Measurements from ENCODE around the gene CD96.

The CD96 gene

DNA sequence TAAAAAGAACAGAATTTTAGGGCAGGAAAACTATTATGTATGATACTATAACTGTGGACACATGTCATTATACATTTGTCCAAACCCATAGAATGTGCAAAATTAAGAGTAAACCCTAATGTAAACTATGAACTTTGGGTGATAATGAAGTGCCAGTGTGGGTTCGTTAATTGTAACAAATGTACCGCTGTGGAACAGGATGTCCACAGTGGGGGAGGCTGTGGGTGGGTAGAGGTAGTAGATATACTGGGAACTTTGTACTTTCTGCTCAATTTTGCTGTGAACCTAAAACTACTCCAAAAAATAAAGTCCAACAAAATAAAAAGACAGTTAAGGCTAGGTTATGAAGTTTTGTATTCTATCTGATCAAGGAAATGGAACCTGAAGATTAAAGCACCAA lies 24.8 kb downstream of the CD96 start:
- no peak for DNase-seq

DNA sequence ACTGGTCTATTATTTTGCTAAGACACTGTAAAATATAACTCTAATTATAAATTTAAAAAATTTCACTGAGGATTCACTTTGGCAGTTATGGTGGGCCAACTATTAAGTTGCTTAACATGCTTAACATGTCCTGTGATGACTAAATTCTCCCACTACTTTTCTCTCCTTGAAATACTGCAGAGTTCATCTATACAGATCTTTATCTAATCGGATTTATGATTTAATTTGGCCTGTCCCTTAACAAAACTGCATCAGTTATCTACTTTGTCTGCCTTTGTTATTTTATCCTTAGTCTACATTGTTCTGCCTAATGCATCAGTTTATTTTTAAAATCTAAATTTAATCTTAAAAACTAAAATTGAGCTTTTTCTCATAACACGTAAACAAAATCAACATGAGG lies 26.4 kb downstream of the CD96 start:
- no peak for DNase-seq

DNA sequence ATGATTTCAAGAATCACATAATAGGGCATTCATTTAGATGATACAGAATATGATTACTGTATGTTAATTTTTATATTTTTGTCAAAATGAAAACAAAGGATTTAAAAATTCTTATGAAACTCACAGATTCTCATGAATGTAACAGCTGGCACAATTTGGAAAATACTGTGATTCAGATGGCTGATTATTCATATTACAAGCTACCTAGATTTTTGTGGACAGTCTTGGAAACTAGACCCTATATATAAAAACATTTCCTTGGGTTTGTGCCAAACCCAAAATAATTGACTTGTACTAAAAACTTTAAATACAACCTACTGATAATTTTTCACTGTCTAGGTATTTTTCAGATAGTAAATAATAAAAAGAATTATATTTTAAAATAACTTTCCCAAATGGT lies 26.9 kb downstream of the CD96 start:
- no peak for DNase-seq

DNA sequence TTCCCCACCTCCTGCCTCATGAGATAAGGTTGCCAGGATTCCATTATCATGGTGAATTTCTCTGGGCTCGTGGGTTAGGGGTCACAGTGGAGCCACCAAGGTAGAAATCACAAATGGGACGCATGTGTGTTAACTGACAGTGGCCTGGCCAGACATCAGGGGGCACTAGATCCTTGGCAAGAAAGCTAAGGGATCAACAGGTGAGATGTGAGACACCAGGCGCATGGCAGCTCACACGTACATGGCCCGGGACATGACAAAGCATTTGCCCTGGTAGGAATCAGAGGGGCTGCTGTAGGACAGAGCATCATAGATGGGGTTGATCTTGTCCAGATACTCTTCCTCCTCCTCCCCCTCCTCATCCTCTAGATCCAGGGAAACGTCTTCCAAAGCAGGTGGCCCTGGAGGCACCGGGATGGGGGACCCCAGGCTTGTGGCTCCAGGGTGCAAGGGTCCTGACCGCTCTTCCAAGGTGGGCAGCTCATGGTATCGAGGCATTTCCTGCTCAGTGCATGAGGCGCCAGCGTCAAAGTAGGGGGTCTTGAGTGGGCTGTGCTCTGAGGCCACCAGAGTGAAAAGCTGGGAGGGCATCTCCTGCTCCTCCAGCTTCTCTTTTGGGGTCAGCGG lies 28.5 kb downstream of the CD96 start:
- no peak for DNase-seq

DNA sequence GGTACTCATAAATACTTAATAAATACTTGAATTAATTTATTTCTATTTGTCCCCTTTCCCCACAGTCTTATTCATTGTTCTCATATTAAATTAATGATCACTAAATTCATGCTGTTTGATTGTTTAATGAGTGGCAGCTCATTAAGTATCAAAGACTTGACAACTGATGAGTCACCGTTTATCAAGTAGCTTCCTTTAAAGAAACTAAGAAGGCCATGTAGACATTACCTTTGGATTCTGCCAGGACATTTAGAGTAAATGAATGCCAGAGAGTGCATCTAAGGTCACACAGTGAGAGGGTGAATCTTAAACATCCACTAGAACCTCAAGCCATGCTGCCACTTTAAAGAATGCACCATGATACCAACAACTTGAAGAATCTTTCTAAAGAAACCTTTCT lies 29.3 kb downstream of the CD96 start:
- DNase-seq, result no peak

DNA sequence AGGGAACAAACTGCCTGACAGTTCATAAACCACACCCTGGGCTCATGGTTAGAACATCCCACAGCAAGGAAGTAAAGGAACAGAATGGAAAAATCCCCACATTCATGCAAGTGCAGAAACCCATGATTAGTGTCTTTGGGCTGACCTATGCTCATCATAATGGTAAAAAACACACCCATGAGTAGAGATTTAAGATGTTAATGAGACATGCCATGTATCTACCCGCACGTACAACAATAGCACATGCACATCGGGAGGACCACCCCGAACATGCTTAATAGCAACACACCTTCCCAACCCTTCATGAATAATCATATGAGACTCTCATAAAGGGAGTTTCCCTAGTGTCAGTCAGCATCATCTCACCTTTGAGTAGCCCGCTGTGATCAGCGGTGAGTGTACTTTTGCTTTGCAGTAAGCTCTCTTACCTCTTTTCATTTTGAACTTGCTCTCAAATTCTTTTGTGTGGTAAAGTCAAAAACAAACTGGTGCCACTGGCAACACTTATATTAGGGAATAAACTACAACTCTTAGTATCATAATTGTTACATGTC lies 30.0 kb downstream of the CD96 start:
- DNase-seq, result peak; percentile 7

DNA sequence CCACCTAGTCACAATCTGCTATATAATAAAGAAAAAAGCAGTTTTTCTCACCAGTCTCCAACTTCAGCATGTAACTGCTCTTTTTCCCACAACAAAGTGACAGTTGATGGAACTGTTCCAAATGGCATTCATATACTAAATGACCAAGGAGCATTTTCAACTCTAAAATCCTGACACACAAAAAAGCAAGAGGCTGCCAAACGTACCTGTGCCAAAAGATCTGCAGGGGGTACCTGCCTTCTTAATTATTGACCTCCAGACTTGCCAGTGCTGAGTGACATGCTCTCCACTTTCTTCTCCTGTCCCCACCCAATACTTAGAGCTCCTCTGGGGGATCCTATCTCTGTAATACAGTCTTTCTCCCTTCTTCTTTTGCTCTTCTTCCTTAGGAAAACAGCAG lies 35.1 kb downstream of the CD96 start:
- DNase-seq, result no peak

DNA sequence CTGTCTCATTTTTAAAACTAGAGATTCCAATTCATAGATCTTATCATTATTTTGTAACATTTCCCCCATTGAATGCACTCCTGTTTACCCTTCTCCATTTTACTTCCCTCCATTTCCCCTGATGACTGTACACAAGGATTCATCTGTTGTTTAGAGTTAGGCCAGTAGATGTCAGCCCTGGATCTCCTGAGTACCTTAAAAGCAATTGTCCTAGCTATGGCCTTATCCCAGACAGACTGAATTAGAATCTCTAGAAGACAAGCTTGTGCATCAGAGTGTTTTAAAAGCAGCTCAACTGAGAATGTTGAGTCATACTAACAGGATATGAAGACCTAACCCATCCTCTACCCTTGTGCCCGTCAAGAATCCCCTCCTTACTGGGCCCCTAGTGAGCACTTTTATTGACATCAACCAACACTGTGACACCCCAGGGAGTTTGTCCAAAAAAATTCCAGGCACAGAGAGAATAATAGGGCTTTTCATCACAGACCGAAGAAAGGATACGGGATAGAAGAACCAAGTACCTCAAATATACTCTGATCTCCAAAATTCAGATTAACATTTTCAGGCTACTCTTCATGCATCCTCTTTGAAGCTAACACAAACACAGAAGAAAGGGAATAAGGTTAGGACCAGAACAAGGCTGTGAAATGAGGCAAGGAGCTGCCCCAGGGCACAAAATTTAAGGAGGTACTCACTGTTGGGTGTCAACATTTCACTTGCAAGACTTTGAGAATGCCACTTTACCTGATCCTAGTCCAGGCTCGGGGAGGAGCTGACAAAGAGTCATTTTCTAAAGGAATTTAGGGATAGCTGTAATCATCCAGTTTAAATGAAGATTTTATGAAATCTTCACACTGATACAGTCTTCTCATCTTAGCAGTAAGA lies 36.0 kb downstream of the CD96 start:
- no peak for DNase-seq

DNA sequence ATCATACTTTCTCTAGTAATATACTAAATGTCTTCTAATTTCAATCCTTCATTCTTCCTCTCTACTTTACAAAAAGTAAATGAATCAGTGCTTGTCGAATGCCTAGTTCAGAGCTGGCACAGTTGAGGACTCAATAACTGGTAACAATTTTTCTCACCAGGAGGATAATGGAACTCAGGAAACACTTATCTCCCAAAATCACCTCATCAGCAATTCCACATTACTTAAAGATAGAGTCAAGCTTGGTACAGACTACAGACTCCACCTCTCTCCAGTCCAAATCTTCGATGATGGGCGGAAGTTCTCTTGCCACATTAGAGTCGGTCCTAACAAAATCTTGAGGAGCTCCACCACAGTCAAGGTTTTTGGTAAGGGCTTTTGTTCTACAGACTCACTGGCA lies 36.9 kb downstream of the CD96 start:
- DNase-seq, result no peak

DNA sequence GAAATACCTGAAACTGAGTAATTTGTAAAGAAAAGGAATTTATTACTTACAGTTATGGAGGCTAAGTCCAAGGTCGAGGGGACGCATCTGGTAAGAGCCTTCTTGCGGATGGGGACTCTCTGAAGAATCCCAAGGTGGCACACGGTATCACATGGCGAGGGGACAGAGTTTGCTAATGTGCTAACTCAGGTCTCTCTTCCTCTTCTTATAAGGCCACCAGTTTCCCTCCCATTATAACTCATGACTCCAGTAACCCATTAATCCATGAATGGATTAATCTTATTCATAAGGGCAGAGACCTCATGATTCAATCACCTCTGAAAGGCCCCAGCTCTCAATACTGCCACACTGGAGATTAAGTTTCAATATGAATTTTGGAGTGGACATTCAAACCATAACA lies 37.5 kb downstream of the CD96 start:
- DNase-seq, result no peak

DNA sequence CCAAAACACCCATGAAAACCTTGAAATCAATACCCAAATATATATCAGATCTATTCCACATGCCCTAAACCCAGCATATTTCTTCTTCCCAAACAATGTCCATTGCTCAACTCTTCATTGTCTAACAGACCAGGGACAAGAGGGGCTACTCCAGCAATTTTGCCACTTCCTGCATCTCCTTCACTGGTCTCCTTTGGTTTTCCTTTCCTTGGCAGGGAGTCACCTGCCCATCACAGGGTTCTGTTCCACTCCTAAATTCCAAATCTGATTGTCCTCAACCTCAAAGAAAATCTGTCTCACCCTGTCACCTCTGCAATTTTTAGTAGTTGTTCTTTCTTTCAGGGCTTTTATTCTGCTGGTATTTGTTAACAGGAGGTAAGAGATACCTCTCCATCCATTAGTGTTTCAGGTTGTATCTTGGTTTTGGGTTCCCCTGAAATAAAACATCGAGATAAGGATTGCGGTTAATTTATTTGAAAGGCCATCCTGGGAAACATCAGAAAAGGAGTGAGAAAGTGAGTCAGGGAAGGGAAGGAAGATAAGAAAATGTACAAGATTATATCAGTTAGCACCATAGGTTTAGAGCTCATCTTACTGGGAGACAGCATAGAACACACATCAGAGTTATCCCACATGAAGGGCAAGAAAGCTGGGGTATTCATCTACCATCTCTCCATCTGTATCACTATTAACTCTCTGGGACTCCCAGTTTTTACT lies 39.6 kb downstream of the CD96 start:
- no peak for DNase-seq

DNA sequence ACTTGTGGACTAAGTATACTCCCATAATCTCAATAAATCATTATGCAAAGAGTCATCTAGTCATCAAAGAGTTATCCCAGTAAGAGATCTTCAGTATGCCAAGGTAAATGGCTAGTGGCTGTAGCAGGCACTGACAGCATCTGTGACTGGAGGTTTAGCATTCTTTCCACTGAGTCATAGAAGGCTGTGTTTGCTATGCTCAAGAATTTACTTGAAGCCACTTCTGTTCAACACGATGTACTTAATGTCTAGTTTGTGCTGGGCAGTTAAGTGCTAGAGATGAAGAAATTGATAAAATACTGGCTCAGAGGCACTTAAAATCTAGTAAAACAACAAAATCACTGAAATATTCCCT lies 40.1 kb downstream of the CD96 start:
- DNase-seq, result no peak

DNA sequence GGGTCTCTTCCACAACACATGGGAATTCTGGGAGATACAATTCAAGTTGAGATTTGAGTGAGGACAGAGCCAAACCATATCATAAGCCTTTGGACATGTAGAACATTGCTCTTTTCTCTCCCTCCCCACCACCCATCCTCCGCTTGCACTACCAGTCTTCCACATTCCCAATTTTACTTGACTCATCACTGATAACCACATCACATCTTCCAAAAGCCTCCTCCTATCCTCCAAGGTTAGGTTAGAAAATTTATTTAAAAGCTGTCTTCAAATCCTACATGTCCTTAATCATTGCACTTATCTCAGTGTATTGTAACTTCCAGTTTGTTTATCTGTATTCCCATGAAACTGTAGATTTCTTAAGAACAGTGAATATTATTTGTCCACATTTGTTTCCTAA lies 42.7 kb downstream of the CD96 start:
- DNase-seq, result no peak

DNA sequence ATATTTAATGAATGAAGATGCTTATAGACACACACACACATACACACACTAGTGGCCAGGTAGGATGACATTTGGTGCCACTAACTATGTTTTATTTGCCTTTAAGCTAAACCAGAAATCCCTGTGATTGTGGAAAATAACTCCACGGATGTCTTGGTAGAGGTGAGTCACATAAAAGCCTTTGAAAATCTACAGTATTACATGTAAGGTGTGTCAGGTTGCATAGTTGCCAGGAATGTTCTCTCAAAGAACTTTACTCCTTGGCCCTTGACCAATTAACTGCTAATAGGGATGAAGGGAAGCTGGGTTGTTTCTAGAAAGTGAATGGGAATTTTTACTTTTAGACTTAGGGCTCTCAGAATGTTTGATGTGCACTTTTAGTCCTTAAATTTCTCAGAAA lies 43.2 kb downstream of the CD96 start:
- no peak for DNase-seq

DNA sequence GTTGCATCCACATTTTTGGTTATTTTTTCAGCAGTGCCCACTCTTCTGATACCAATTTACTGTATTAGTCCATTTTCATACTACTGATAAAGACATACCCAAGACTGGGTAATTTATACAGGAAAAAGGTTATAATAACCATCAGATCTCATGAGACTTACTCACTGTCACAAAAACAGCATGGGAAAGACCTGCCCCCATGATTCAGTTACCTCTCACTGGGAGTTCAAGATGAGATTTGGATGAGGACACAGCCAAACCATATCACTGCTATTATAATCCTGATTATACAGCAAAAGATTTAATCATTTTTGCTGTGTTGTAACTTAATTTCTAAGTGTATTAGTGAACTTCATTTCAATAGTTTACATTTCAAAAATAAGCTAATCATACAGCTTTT lies 46.5 kb downstream of the CD96 start:
- no peak for DNase-seq

DNA sequence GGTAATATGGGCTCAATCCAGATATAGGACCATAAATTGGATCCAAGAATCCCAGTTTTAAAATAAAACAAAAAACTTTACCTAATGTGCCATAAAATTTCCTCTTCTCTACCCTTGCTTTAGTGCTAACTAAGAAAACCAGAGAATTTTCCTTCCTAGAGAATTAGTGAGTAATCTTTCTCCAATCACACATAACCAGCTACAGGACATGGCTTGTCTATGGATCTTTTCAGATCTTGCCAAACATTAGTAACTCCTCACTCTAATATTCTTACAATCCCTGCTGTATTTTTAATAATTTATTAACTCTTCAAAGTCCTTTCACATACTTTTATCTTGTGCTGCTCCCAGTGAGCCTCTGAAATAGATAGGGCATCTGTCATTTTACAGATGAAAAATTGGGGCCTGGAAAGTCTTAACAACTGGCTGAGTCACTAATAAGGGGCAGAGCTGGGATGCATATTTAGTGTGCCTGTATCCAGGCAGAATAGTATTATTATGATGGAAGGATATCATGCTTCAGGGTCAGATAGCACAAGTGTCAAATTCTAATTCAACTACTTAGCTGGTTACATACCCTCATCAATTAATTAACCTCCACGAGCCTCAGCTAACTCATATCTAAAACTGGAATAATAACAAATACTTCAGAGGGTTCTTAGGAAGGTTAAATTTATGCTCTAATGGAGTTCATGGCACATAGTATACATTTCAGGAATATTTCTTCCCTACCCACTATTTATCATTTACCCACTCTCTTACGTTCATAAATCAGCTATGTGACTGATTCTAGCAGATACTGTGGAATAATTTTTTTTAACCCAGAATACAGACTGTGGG lies 47.5 kb downstream of the CD96 start:
- DNase-seq, result no peak

DNA sequence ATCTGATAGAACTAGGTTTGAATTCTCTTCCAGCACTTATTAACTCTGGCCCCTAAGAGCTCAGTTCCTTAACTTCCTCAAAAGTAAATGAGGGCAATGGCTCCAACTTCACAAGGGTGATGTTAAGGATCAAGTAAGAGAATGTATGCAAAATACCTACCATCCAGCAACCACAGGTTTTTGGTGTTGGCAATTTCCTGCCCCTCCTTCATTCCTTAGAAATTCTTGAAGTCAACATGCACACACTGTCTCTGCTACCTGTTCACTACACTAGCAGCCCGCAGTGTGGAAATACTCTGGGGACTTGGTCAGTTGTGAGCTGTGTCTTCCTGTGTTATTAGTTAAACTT lies 48.1 kb downstream of the CD96 start:
- no peak for DNase-seq

DNA sequence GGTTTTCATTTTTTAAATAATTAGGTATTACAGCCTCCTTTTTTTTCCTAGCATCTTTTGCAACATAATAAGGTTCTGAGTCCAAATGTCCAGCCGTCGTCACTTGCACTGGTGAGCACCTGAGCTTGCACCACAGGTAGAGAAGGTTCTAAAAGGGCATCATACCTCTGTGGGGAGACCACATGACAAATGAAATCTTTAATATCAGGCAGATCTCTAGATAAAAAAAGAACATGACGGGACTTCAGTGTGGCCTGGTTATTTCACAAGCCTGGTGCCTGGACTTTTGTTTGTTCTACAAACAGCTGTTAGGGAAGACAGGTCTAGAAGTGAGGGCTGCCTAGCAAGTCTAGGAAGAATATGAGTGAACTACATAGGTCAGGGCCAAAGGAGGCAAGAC lies 49.6 kb downstream of the CD96 start:
- no peak for DNase-seq

DNA sequence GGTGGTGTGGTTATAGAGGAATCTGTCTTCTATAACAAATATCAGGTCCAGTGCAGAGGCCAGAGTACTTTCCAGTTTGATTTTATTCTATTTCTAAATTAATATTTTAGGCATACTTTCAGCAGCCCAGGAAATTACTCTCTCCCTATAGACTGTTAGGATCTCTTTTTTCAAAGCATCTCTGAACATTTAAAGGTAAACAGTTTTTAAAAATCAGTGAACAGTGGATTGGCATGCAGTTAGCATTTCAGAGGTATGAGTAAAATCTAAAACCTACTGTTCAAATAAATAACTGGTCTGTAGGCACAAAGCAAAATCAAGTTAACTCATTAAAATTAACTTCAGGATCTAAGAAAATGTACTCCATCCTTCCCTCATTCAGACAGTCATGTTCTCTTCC lies 50.1 kb downstream of the CD96 start:
- no peak for DNase-seq

DNA sequence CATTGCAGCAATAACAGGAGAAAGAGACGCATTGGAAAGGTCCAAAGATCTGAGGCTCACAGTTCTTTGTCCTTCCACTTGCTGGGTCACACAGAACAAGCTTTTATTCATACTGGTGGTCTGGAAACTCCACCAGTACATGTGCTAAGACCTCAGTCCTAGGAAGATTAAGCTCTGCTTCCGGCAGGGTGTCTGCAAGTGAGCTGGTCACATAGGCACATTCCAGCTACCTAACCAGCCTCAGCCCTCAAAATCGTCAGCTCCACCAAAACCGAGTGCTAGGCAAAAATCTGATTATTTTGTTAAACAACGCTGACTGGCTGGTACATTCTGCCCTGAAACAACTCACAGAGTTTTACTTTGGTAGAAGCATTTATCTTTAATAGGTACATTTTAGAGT lies 50.9 kb downstream of the CD96 start:
- DNase-seq, result no peak

DNA sequence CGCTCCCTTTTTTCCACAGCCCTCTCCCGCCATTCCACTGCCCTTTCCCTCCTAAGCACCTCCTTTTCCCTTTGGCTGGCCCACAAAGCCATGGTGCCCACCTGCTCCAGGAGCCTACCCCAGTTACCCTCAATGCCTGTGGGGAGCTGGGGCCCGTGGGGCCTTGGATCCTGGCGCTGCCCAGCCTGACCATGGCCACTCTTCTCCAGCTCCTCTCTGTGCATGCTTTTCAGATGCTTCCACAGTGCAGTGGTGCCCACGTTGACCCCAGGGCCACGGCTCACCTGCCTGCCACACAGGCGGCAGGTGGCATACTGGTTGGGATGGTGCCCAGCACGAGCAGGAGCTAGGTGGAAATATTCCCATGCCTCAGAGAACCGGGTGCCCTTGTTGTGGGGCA lies 51.7 kb downstream of the CD96 start:
- no peak for DNase-seq

DNA sequence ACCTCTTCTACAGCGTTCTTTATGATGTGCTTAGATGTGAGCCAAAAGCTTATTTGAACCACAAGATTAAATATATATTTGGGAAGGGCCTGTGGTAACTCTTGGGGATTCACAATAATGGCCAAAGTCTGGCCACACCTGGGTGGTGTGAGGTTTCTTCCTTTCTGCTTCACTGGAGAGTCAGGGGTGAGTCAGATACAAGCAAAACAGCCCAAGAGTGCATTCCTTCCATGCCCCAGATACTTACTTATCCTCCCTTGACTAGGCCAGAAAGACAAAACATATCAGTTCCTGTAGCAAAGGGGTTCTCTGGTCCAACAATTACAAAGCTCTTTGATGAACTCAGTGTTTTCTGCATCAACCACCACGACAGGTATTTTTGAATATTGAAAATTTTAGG lies 52.2 kb downstream of the CD96 start:
- no peak for DNase-seq

DNA sequence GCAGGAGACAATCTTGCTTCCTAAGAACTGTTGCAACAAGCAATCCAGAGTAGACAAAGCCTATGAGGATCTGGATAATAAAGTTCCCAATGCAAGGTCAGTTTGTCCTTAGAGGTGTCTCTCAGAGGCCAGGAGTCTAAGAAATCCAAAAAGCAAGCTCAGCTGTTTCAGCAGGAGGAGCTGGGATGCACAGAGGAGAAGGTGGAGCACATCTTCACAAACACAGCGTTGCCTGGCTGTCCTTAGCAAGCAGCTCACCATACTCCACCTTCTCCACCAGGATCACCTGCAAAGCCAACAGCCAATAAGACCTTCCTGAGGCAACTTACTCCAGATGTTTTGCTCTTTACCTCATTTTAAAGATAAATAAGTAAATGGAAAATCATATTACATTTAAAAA lies 52.8 kb downstream of the CD96 start:
- no peak for DNase-seq

All from T-helper 9 cell (primary cell).